Esophagus squamous epithelium (tissue), 4 donors: Measurements from ENCODE around the gene NCKAP5.

Source experiments
- CTCF ChIP-seq, 6 experiments: fragments of 450-650 bp in 4 of 6; fragments of 200-600 bp in 2 of 6; sonication (generic) in 2 of 6; IDR thresholded peaks; one replicate each; pipeline ENCODE4 v1.5.1; 2016 to 2019; ENCODE audit warnings: antibody characterized with exemption in 6 of 6, mild to moderate bottlenecking in 4 of 6, moderate library complexity in 4 of 6
- POLR2A ChIP-seq, 4 donors: fragments of 450-650 bp; IDR thresholded peaks; one replicate each; pipeline ENCODE4 v1.6.1; 2017; ENCODE audit warnings: antibody characterized with exemption in 4 of 4, mild to moderate bottlenecking in 4 of 4, moderate library complexity in 3 of 4

- no peak for TF ChIP-seq CTCF (IDR thresholded peaks at IDR 0.05)
- TF ChIP-seq POLR2A (IDR thresholded peaks at IDR 0.05): no peak
Measured at GRCh38 chr2:133333181-133333580, 235.1 kb downstream of the NCKAP5 start.
